LHCN-M2 (cell line): ENCODE results near the gene ANKRD40. TPM values are rescaled to one million over a fixed set of nuclear protein-coding genes. Genes with fewer than 3 reads are reported as not detected.
A peak's percentile ranks its signal among the peaks of the same experiment; 100 is the strongest.
"Not testable (repeated sequence)": the region's sequence is repeated elsewhere in the genome, so short reads cannot be mapped to it uniquely, and the experiment has no call there.

Experiments used
- DNase-seq: peaks from one replicate; pipeline ENCODE4 v3.0.0-alpha.2; 2012; ENCODE audit warnings: low read depth
- polyA plus RNA-seq: library from polyadenylated mRNA; unstranded; fragments of >200 nt; gene quantifications from one replicate; pipeline ENCODE4 v1.2.1, GENCODE V29; 2012; ENCODE audit warnings: missing spikeins
- total RNA-seq: library from RNA; depleted of rRNA; stranded (reverse); fragments of >200 nt; gene quantifications from 2 replicates; pipeline ENCODE4 v1.2.3, GENCODE V29; 2014; rRNA removed

ANKRD40 gene, protein sequence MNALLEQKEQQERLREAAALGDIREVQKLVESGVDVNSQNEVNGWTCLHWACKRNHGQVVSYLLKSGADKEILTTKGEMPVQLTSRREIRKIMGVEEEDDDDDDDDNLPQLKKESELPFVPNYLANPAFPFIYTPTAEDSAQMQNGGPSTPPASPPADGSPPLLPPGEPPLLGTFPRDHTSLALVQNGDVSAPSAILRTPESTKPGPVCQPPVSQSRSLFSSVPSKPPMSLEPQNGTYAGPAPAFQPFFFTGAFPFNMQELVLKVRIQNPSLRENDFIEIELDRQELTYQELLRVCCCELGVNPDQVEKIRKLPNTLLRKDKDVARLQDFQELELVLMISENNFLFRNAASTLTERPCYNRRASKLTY
- total RNA-seq: 31.3 and 34.2 TPM in 2 replicates
- 14.9 TPM for polyA plus RNA-seq

DNA sequence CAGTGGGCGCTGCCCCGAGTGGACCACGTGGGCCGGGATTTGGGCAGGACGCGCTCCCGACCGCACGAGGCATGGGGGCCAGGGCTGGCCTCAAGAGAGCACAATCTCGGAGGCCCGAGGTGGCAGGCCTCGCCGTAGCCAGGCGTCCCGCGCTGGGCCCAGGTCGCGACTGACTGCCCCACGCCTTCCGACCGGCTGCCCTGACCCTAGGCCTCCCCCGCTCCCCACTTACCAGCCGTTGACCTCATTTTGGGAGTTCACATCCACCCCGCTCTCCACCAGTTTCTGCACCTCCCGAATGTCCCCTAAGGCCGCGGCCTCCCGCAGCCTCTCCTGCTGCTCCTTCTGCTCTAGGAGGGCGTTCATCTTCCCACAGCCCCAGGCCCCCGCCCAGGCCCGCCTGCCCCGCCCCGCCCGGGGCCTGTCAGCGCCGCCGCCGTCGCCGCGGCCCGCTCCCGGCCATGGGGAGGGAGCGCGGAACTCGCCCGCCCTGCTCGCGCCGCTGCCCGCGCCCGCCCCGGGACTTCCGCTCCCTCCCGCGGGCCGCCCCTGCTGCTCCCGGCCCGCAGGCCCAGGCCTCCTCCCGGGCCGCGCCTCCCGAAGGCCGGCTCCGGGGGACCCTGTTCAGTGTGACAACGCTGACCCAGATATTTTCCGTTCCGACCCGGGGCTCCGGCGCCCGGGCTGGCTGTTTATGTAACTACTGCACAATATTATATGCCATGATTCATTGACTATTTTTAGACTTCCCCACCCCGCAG is at the start of gene ANKRD40:
TSS of gene ANKRD40 (minus strand) at position 626 of the 761 bp plus-strand sequence. CDS start at position 366, 260 bp downstream.
- peak; percentile 94 for DNase-seq

DNA sequence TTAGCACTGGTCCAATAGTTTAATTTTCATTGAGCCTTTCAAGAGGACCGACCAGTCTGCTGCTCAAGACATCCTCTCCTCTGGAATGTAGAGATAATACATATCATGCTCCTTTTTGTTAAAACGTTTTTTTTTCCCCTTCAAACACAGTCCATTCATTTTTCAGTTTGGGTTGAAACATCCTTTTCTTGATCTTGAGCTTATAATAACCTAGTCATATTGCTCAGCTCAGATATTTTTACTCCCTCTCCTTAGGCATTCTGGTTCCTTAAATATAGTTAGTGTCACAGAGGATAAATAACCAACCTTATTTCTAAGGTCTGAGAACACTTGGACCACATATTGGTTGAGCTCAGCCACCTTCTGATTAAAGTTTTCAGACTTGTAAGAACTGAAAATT is 46.8 kb upstream of the ANKRD40 start:
- DNase-seq: no peak

DNA sequence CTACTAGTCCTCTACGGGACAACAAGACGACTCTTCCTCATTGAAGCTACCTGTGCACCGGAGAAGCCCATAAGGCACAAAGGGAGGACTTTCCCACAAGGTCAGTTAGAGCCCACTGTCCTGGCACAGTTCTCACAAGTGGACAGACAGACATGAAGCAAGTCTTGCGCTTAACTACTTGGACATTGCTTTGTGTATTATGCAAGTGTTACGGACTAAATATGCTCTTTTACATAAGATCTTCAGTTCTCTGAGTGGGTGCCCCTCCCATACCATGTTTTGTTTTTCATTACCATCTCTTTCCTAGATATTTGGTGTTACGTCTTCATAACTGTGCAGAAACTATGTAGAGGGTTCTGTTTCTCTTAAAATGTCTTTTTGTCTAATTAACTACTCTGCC is 41.5 kb upstream of the ANKRD40 start:
- DNase-seq: no peak

DNA sequence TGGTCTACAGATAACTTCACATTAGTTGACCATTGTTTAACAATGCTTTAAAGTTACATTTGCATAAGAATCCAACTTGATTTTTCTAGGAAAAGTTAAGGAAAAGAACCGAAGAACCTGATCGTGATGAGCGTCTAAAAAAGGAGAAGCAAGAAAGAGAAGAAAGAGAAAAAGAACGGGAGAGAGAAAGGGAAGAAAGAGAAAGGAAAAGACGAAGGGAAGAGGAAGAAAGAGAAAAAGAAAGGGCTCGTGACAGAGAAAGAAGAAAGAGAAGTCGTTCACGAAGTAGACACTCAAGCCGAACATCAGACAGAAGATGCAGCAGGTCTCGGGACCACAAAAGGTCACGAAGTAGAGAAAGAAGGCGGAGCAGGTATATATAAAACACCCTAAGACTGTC is 37.9 kb upstream of the ANKRD40 start:
- DNase-seq: no peak

DNA sequence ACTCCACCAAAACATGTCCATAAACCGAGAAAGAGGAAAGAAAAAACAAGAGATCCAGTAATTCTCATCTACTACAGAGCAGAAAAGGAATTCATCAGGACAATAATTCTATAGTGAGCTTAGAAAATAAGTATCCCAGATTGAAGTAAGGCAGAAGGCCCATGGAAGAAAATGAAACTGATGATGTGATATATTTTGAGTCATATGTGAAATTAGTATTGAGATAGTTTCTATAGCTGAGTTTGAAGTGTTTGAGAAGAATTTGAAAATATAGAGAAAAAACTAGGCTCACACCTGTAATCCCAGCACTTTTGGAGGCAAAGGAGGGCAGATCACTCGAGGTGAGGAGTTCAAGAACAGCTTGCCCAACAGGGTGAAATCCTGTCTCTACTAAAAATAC is 31.4 kb upstream of the ANKRD40 start:
- no peak for DNase-seq

DNA sequence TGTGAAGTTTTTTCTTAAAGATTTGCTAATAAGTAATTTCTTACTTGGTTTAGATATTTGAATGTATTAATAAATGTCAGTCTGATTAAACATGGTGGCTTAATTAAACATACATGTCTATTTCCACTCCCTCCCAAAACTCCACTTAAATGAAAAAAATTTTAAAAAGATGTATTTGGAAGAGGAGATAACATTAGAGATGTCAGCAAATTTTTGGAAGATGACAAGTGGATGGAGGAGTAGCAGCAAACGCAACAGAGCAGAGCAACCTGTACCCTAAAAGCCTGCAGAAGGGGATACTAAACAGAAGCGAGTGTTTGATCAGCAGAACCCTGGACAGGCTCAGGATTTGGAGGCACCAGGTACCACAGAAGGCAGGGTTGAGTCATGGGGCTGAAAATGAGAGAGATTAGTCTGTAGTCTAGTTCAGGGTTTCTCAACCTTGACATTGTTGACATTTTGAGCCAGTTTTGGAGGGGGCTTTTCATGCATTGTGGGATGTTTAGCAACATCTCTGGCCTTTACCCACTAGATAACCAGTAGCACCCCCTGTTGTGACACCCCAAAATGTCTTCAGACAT is 29.5 kb upstream of the ANKRD40 start:
- DNase-seq: no peak

DNA sequence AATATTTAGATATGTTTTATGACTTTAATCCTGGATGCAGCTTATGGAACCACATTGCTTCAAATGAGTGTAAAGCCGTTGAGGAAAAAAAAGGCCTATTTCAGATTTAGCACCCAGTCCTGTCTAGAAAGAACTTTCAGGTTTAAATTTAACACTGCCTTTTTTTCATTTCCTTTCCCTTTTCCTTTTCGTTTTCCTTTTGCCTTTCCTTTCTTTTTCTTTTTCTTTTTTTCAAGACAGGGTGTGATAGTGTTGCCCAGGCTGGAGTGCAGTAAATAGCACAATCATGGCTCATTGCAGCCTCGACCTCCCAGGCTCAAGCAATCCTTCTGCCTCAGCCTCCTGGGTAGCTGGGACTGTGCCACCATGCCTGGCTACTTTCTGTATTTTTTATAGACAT is 27.6 kb upstream of the ANKRD40 start:
- no peak for DNase-seq

DNA sequence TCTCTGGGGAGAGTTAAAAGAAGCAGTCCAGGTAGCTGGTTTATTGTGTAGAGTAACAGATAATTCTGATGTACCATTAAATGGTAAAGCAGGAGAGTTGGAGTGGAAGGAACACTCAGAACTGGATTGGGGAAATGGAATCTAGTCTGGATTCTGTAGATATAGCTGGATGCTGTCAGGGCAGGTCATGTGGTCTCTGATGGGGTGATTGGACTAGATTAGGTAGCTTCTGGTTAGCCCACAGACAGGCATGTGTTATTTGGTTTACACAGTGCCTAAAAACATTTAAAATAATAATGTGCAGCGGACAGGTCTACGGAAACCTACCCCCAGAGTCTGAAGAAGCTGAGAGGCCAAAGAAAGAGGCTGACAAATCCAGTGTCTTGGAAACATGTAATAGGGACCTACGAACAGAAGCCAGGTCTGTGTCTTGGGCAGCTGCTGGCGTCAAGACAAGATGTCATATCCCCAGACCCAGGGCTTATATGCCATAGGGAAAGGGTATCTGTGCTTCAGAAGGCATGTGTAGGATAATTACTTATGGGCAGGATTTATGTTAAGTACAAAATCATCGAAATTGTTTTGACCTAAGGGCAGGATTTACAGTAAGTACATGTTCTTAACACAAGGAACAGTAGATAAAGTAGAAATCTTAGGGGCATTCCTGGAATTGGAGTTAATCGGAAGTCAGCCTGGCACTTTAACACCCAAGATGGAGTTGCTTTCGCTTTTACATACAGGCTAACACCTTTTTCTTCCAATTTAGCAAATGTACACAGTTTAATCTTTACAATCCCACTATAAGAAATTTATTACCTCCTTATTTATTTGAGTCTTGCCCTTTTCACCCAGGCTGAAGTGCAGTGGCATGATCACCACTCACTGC is 24.1 kb upstream of the ANKRD40 start:
- DNase-seq: no peak

DNA sequence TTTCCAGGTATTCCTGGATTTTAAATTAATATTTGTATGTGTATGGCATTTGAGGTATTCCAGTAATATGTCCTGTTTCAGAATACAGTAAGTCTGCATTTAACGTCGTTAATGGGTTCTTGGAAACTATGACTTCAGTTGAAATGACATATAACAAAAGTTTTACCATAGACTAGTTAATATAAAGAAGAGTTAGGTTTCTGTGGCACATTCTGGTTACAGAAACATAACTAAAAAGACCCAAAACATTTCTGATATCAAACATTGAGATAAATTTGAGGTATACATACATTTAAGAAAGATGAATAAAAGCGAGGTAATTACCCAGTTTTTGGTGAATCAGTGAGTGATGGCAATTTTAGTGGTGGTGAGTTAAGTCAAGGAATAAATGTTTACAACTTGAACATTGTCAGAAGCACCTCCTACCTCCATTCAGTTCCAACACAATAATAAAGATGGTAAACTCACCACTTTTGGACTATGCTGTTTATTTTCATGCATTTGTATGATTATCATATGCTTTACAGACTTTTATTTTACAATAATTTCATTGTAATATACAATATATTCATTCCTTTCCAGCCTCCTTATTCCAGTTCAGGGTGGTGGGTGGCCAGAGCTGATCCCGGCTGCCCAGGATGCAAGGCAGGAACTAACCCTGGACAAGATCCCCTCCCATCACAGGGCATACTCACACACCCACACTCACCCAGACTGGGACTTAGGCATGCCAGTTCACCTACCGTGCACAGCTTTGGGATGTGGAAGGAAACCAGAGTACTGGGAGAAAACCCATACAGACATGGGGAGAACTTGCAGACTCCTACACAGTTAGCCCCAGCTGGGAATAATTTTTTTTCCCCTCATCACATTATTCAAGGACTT is 21.4 kb upstream of the ANKRD40 start:
- DNase-seq: no peak

DNA sequence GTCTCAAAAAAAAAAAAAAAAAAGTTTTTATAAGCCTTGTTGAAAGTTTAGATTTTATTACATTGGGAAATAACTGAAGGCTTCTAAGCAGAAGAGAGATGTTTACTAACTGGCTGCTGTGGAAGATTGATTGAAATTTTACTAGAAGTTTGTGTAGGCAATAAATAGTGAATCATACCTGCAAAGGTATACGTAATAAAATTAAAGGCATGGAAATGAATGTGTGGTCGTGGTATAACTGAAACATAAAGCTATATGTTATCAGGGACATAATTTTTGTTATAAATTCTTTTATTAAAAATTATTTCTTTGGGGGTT is 20.4 kb upstream of the ANKRD40 start:
- no peak for DNase-seq

DNA sequence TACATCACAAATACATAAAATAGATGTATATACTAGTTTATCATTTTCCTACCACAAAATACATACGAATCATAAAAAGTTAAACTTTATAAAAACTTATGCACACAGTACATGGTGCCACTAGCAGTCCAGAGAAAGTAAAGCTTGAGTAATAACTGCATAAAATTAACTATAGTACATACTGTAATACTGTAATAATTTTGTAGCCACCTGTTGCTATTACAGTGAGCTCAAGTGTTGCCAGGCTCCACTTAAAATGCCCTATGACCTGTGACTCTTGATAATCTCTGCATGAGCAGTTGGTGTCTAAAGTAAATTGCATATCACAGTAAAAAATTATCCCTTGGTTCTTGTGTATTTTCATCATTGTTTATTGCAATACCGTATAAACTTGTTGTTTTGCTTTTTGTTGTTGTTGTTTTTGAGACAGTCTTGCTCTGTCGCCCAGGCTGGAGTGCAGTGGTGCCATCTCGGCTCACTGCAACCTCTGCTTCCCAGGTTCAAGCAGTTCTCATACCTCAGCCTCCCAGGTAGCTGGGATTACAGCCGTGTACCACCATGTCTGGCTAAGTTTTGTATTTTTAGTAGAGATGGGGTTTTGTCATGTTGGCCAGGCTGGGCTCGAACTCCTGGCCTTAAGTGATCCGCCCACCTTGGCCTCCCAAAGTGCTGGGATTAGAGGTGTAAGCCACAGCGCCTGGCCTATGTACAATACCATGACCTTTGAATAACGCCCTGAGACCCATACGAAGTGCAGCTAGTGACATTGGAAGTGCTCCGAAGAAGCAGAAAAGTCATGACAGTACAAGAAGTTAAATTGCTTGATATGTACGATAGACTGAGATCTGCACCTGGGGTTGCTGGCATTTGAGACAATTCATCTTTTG is 18.3 kb upstream of the ANKRD40 start:
- DNase-seq: peak; percentile 55

DNA sequence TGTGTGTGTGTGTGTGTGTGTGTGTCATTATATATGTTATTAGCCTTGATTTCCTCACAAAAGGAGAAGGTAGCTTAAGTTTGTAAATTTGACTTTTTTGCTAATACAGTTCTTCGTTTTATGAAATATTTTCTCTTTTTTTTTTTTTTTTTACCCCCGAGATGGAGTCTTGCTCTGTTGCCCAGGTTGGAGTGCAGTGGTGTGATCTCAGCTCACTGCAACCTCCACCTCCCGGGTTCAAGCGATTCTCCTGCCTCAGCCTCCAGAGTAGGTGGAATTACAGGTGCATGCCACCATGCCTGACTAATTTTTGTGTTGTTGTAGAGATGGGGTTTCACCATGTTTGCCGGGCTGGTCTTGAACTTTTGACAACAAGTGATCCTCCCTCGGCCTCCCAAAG is 16.9 kb upstream of the ANKRD40 start:
- not testable (repeated sequence) for DNase-seq

DNA sequence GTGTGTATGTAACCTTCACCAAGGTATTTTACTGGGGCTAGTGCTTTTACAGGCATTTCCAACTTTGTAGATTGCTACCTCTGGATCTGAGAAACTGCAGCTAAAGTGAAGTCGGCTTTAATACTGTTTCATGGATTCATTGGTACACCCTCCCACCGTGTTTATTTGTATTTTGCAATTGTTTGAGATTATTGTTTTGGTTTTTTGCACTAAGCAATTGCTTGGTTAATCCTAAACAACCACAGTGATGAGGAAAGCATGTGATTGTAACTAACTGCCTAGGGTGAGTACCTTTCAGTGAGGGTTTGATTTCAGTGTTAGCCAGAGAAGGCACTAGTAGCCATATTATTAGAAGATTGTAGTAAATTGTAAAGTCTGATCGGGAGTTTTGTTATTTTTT is 15.0 kb upstream of the ANKRD40 start:
- DNase-seq: no peak

DNA sequence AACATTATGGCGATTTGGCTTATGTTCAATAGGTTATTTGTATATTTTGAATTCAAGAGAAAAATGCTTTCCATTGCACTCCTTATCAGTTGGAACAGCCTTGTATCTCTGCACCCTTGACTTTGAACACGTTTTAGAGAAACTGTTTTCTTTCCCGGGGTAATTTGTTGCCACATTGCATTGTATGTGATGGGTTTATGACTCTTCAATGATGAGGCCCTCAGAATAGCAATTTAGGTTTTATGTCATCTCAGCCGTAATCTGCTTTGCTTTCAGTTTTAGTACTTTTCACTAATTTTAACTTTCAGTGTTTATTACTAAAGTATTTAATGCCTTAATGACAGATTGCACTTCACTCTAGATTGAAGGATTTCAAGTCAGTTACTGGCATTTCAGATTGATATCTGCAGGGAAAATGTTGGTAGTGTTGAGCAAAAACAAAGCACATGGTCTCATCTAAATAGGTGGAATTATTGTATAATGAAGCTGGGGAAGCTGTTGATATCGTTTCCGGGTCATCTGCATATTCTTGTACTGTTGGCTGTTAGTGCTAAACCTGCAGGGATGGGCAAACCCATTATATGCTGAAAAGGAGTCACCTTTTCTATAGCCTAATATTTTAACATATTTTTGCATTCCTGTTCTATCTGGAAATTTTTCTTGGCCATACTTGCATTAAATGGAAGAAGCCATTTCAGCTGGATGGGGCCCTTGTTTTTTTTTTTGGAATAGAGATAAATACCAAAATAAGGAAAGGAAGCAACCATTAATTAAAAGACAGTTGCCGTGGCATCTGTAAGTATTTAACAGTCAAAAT is 13.7 kb upstream of the ANKRD40 start:
- DNase-seq: no peak

DNA sequence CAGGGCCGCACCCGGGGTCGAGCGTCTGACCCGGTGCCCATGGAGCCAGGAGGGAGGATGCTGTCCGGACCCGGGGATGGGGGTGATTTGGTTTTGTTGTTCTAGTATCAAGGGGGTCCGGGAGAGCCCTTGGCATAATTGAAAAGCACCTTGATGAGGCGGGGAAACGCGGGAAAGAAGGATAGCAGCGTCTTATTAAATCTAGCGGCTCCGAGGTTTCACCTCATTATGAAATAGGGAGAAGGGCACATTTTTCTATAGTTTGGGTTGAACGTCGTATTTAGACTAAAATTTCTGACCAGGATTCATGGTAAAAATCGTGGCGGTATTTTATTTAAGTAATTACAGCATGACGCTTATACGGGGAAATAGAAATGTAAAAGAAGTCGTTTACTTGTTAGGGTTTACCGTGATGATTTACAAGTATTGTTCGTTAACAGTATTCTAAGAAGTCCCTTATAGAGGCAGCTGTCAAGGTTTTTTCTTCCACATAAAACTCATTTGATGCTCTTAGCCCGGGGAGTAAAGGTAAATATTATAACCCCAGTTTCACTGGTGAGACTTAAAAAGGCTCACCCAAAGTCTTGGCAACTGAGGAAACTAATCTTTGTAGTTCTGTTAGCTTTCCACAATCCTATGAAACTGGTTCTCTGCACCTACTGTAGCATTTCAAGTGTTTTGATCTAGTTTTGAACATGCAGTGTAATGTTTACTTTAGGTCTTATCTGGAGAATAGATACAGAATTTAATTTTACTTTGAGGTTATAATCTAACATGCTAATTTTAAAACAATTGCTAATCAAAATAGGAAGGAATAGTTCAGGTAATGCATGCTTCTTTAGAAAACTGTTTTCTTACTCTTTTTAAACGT is 12.4 kb upstream of the ANKRD40 start:
- DNase-seq: no peak

DNA sequence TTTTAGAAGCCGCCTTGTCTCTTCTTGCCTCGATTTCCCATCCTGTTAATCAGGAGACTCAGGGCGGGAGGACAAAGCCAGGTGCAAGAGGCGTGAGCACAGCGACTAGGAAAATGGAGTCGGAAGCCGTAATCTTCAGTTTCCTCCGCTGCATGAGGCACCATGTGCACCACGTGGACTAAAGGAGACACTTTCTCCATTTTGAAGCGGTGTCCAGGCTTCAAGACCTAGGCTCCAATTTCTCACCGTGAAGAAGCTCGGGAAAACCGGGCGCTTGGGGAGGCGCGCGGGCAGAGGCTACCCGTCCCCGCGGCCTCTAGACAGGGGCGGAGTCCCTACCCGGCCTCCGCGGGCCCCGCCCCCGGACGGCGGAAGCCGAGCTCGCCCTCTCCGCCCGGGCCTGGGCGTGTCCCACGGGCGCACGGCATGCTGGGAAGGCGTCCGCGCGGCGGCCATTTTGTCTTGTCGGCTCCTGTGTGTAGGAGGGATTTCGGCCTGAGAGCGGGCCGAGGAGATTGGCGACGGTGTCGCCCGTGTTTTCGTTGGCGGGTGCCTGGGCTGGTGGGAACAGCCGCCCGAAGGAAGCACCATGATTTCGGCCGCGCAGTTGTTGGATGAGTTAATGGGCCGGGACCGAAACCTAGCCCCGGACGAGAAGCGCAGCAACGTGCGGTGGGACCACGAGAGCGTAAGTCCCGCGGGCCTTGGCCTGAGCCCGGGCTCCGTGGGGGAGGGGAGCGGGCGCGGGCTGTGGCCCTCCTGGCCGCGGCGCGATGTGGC is 11.6 kb upstream of the ANKRD40 start, which contains the start of gene LUC7L3:
TSS of gene LUC7L3 (plus strand) at position 460 of the 780 bp plus-strand sequence. CDS start at position 590, 130 bp downstream.
- DNase-seq: peak; percentile 93

DNA sequence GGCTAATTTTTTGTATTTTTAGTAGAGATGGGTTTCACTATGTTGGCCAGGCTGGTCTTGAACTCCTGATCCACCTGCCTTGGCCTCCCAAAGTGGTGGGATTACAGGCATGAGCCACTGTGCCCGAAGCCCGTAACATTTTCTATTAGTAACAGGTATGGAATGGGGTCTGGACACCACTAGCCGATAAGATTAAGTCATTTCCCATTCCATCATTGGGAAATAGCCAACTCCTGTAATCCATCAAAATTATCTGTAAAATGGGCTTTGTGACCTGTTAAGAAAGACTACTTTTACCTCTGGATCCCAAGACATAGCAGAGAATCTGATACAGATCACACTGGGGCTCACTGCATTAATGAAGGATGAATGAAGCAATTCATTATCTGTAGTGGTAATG is 7.8 kb upstream of the ANKRD40 start:
- no peak for DNase-seq
